Activated CD4-positive, CD25-positive, alpha-beta regulatory T cell treated with anti-CD3 and anti-CD28 coated beads, Interleukin-2, amount 50 U/mL, for 24 hours (primary cell): ENCODE data around the gene SH3BGR.

Experiments used
- ATAC-seq, 2 donors: fragments of 150-1000 bp; cut with Tn5 transposase; one replicate each; pipeline ENCODE4 v1.10.0; 2021; ENCODE audit warnings: mild to moderate bottlenecking in 1 of 2, moderate library complexity in 1 of 2

The SH3BGR gene

GRCh38 chr21:39461419-39461818 lies 9.6 kb downstream of the SH3BGR start:
- no peak for ATAC-seq

- ATAC-seq: no peak
These were observed 11.5 kb downstream of the SH3BGR start for GRCh38 chr21:39463308-39463707.

DNA sequence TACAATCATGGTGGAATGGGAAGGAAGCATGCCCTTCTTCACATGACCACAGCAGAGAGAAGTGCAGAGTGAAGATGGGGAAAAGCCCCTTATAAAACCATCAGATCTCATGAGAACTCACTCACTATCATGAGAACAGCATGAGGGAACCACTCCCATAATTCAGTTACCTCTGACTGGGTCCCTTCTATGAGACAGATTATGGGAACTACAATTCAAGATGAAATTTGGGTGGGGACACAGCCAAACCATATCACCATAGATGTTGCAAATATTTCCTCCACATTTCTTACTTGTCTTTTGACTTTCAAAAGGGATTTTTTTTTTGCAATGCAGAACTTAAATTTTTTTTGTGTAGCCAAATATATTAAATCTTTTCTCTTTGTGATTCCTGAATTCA lies 14.8 kb downstream of the SH3BGR start:
- ATAC-seq: no peak

GRCh38 chr21:39467746-39468145 lies 16.0 kb downstream of the SH3BGR start:
- no peak for ATAC-seq

DNA sequence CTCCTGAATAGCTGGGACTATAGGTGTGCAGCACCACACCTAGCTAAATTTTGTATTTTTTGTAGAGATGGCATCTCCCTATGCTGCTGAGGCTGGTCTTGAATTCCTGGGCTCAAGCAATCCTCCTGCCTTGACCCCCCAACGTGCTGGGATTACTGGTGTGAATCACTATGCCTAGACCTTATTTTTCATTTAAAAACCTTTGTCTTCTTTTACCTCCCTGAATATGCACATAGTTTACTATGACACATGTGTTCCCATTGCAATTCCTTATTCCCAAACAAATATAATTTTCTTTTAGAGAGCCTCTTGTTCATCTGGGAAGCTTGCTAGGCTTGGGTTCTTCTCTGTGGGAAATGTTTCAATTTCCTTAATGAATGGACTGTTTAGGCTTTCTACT lies 16.8 kb downstream of the SH3BGR start:
- no peak for ATAC-seq

- no peak for ATAC-seq
These were observed 19.8 kb downstream of the SH3BGR start for GRCh38 chr21:39471598-39471997.

GRCh38 chr21:39472786-39473185 lies 21.0 kb downstream of the SH3BGR start:
- no peak for ATAC-seq

GRCh38 chr21:39474611-39475010 lies 22.8 kb downstream of the SH3BGR start:
- no peak for ATAC-seq

DNA sequence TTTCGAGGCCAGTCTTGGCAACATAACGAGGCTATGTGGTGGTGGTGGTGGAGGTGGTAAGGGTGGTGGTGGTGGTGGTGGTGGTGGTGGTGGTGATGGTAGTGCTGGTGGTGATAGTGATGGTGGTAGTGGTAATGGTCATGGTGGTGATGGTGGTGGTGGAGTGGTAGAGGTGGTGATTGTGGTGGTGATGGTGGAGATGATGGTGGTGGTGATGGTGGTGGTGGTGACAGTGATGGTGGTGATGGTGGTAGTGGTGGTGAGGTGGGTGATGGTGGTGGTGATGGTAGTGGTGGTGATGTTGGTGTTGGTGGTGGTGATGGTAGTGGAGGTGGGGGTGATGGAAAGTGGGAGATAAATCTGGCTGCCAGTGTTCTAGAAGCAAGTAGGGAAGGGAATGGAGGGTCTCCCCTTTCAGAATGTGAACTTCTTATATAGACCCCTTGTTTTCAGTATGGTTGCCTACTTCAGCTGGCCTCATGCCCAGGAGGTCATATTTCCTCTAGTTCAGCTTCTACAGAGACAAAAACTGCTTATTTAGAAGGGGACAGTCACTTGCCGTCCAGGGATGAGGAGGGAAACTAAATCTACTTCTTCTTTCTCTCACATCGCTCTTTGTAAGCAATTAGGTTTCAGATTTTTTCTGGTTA lies 27.5 kb downstream of the SH3BGR start:
- no peak for ATAC-seq

- ATAC-seq: no peak
These were observed 28.0 kb downstream of the SH3BGR start for GRCh38 chr21:39479814-39480182.

DNA sequence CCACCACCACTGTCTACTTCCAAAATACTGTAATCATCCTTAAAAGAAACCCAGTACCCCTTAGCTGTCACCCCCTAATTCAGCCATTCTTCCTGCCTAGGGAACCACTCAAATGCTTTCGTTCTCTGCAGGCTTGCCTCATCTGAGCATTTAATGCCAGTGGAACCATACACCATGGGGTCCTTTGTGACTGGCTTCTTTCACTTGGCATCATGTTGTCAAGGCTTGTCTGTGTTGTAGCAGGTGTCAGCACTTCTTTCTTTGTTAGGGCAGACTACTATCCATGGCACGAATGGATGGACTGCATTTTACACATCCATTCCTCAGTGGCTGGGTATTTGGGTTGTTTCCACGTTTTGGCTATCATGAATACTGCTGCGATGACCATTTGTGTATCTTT lies 28.5 kb downstream of the SH3BGR start:
- no peak for ATAC-seq

- ATAC-seq: no peak
These were observed 30.1 kb downstream of the SH3BGR start for GRCh38 chr21:39481886-39482285.

- no peak for ATAC-seq
These were observed 32.1 kb downstream of the SH3BGR start for GRCh38 chr21:39483917-39484316.

DNA sequence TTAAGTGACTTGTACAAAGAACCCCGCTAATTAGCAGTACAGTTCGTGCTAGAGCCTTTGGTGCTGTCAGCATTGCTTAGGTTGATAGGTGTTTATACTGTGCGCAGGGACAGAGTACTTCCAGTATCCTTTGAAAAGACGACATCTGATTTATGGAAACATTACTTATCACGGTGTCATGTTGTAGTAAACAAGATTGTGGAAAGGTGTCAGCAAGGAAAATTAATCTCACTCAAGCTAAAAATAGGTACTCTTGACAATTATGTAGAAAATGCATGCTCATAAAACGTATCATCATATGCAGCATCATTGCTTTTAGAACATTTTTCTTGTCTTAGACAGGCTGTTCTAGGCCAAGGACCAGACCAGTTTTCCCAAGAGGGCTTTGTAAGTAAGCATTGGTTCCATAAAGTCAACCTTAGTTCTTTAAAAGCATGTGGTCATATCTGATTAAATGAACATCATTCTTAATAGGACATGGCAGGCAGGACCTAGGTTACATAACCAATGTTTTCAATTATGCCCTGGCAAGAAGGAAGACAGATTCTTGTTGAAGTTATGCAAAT lies 33.0 kb downstream of the SH3BGR start:
- ATAC-seq: no peak

DNA sequence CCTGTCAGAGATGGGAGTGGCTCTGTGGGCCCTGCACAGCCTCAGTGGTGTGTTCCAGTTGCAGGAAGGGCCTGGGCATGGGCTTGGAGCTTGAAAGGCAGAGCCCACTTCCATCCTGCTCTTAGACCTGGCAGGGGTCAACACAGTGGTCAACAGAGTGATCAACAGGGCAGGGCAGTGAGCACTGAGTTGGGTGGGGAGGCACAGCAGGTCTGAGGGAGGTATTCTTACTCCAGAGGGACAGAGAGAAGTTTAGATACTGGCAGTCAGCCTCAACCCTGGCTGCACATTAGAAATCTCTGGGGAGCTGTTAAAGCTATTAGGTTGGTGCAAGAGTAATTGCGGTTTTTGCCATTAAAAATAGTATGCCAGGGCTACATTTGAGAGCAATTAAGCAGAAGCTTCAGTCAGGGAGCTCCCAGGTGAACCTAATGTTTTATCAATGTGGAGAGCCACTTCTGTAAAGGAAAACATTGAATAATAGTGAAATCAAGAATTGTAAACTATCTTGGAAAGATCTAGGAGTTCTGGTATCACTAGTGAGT lies 37.7 kb downstream of the SH3BGR start:
- no peak for ATAC-seq

GRCh38 chr21:39499156-39499555 lies 47.4 kb downstream of the SH3BGR start:
- ATAC-seq: no peak

GRCh38 chr21:39502631-39503030 lies 50.9 kb downstream of the SH3BGR start:
- ATAC-seq: no peak

GRCh38 chr21:39503123-39503762 lies 51.5 kb downstream of the SH3BGR start:
- ATAC-seq: no peak

DNA sequence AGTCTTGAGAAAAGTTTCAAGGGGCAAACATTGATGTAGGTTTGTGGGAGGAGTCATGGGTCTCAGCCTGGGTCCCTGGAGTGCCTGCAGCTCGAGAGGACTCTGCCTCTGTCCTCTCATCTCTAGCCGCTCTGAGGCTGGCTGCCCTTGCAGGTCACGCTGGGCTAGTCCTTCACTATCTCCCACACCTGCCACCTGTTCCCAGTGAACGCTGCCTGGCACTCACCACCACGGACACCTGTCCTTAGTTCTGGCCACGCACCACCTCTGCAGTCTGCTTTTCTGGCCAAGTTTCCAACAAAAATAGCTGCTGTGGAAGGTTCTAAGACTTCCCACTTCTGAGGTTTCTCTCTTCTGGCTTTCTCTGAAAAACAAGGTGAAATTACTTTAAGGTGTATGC lies 52.5 kb downstream of the SH3BGR start:
- no peak for ATAC-seq

- no peak for ATAC-seq
These were observed 58.5 kb downstream of the SH3BGR start for GRCh38 chr21:39510240-39510639.

GRCh38 chr21:39511102-39511501 lies 59.3 kb downstream of the SH3BGR start:
- ATAC-seq: no peak

GRCh38 chr21:39513735-39514134 lies 62.0 kb downstream of the SH3BGR start:
- no peak for ATAC-seq

DNA sequence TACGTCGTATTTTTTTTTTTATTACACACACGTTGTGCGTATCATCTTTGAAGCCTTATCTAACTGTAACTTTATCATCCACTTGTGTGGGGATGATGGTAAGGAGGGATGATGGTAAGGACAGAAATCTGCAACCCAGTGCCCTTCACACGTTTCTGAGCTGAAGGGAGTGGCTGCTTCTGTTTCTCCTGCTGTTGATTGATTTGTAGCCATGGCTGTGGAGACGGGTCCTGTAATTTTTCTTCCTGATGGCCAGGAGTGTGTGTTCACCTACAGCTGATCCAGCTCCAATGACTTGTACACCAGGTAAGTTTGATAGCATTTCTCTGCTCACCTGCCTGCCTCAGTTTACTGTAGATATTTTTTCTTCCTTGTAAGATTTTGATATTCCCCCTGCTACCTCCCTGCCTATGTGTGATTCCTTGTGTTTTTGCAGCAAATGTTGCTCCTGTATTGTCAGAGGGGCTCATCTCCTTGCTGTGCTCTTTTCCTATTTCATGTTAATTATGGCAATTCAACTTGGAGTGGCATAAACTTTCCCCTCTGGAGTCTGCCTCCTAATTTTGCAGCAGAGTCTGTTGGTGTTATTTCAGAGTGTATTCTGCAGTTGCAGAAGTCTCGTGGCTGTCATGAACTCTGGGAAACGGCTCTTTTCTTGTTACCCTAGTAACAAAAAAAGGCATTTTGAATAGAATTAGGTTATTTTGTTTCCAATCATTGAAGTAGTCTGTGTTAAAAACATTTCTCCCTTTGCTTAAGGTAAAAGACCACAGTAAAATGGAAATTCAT lies 64.1 kb downstream of the SH3BGR start:
- no peak for ATAC-seq
